ENCODE data around the gene STEEP1. TPM values are rescaled to one million over a fixed set of nuclear protein-coding genes. Genes with fewer than 3 reads are reported as not detected.

The STEEP1 gene
- total RNA-seq: 45.5 and 55.3 TPM in 2 replicates

DNA sequence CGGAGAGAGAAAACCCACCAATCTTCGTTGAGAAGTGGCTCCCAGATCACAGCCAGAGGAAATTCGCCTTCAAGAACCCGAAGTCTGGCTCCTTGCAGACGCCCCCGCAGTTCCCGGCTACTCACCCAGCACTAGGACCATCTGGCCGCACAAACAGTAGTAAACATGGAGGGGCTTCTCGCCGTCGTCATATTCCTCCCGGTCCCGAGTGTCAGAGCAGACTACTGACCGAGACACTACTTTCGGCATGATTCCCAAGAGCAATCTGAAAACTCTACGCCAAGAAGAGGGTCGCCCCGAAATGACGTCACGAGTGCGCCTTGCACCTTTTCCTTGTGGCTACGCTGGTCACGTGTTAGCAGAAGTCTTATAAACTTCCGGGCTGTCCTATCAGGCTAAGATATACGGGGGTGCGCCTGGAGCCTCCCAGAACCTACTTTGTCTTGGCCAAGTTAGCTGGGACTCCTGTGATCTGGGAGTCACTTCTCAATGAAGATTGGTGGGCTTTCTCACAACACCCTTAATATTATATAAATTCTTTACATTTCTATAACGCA, at the start of gene STEEP1:
Gene STEEP1 (minus strand): TSS at position 303 of the 557 bp plus-strand sequence. CDS start 54 bp downstream, at position 249.

DNA sequence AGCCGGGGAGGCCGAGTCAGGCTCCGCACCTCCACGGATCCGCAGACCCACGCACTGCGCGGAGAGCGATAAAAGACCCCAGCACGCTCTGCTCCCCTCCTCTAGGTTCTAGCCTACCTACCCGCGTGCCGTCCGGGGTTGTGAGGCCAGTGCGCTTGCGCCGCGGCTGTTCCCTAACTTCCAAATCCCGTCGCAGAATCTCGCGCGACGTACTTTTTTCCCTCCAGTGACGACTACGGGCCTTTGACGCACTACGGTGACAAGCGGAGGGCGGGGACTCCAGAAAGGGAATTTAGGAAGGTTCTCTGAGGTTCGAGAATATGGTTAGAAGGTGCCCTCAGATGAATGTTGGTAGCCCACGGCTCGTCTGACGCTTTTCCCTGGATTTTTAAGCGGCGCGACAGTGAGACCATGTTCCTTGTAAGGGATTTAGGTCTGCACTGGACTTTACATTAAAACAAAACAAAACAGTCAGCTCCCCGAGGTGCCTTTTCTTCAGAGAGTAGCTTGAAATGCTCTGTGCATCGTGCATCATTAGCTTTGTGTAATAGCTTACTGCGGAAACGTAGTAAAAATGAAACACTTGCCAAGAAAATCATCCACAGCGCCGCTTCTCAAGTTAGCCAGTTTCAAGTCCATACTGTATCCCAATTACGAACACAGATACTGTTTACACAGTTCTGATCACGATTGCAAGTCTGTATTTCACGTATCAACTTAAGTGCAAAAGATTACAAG, 41.2 kb upstream of the STEEP1 start, which contains the start of gene NKRF:
Gene NKRF (minus strand): TSS at position 145 of the 738 bp plus-strand sequence.

DNA sequence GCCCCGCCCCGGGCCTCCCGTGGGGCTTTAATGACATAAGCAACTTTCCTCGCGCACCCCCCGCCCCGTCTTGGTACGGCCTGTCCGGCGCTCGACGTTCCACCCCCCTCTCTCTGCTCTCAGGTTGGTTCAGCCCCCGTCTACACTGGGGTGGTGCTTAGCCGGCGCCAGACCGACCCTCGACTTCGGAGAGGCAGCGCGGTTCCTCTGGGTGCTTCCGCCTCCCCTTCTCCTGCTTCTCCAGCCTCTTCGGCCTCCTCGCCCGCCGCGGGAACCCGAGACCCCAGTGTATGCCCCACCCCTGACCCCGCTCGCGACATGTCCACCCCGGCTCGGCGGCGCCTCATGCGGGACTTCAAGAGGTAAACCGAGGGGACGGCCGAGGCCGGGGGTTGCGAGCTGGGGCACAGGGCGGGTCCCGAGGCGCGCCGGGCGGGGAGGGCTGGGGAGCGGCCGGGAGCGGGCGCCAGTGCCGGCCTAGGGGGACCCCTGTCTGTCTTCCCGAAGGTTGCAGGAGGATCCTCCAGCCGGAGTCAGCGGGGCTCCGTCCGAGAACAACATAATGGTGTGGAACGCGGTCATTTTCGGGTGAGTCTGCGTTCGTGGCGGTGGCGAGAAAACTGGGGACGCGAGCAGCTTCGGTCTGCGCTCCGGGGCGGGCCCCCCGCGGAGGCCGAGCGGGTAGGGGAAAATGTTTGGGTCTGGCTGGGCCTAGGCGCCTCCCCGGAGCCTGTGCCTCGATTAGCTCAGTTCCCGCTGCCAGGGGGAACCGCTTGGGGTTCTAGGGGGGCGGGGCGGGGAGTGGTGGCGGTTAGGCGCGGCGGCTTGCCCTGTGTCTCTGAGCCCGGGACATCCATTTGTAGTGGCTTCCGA, 9.4 kb upstream of the STEEP1 start, which contains the start of gene UBE2A:
Gene UBE2A (plus strand): TSS at position 170 of the 873 bp plus-strand sequence. CDS start 149 bp downstream, at position 319.

Other genes starting within 250 kb of the STEEP1 start
- 10.8 and 16.2 TPM in 2 replicates for gene SLC25A43, start 166.1 kb downstream of the STEEP1 start, total RNA-seq
- 250 and 343 TPM in 2 replicates for gene SLC25A5, start 97.0 kb downstream of the STEEP1 start, total RNA-seq
- gene UBE2A, start 9.2 kb upstream of the STEEP1 start, total RNA-seq: 17.2 and 18.2 TPM in 2 replicates
- 5.8 and 7.4 TPM in 2 replicates for gene NKRF, start 41.0 kb upstream of the STEEP1 start, total RNA-seq
- gene SEPTIN6, start 127.8 kb upstream of the STEEP1 start, total RNA-seq: 24.9 and 27.6 TPM in 2 replicates
- not detected in 2 replicates for gene SOWAHD, start 193.2 kb upstream of the STEEP1 start, total RNA-seq
- 4,155 and 8,859 TPM in 2 replicates for gene RPL39, start 226.2 kb upstream of the STEEP1 start, total RNA-seq